ENCODE results near the gene SLC1A1.
"Not testable (repeated sequence)": the region's sequence is repeated elsewhere in the genome, so short reads cannot be mapped to it uniquely, and the experiment has no call there.

SLC1A1 gene

DNA sequence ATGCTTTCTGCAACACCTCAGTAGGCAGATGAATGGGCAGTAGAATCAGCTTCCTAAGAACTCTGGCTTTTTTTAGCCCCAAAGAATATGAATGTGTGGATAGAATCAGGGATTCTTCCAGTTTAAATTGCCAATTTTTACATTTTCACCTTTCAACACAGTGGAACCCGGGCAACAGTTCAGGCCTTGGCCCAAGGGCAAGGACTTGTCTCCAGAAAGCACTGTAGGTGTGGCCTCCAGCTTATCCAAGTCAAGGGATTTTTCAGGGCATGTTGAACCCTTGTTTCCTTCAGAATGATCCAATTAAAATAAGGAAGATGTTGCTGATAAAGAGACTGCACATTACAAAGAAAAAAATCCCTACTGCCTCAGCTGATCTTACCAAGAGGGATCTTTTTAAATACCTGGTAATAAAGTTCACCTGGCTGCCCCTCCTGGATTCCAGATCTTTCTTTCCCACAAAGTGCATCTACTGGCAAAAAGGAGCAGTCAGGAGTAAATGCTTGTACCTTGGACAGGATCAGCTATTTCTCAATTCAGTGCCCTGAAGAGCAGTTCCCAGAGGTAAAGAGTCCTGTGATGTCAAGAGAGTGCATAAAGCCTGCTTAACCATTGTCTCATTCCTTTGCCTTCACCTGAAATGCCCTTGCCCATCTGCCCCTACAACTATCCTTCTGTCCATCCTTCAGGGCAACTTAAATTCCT lies 91.7 kb downstream of the SLC1A1 start:
- DNase-seq = no peak

DNA sequence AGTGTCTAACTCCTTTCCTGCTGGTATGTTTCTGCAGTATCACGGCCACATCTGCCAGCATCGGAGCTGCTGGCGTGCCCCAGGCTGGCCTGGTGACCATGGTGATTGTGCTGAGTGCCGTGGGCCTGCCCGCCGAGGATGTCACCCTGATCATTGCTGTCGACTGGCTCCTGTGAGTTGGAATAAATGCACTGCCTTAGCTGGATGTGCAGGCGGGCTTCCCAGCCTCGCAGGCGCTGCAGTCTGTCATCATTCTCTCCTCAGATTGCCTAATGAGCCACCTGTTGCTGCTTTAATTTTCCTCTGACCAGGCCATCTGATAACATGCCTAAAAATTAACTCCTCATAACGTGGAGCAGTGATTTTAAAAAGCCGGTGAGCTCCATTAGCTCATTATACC lies 92.7 kb downstream of the SLC1A1 start:
- DNase-seq = no peak

DNA sequence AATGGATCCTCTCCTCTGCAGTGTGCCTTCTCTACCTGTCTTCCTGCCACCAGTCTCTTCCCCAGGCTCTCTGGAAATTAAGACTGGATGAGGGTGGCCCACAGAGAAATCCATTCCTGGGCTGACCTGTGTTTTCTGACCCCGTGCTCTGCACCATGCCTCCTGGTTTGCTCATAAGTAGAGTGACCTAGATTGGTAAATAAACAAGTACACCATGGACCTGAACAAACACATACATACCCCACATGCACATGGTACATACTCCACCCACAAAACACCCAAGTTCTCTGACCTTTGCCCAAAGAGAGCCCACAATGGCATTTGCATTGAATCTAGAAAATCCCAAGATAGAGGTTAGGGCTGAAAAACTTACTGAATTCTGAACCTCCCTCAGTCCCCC lies 94.4 kb downstream of the SLC1A1 start:
- no peak for DNase-seq

DNA sequence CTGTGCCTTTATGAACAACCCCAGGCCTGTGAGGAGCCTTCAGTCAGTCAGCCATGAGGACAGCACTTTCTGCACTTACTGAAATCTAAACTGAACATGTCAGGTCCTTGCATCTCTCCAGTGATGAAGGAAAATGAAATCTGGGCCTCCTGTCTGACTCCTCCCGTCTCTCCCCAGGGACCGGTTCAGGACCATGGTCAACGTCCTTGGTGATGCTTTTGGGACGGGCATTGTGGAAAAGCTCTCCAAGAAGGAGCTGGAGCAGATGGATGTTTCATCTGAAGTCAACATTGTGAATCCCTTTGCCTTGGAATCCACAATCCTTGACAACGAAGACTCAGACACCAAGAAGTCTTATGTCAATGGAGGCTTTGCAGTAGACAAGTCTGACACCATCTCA lies 94.9 kb downstream of the SLC1A1 start:
- DNase-seq = no peak

DNA sequence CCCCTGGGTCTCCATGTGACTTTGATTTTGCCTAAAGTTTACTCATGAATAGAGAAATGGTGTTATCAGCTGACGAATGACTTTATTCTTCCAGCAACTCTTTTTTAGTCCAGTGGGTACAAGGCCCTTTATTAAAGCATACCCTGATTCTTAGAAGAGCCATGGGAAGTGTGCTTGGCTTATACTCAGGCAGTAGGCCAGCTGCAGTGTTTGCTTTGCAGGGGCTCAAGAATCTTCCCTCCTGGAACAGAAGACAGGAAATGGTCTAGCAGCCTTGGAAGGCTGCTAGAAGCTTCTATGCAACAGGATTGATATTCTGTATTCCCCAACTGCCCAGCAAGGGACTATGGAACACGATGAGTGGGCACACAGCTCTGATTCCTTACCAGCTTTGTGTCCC lies 98.5 kb downstream of the SLC1A1 start:
- DNase-seq = no peak

DNA sequence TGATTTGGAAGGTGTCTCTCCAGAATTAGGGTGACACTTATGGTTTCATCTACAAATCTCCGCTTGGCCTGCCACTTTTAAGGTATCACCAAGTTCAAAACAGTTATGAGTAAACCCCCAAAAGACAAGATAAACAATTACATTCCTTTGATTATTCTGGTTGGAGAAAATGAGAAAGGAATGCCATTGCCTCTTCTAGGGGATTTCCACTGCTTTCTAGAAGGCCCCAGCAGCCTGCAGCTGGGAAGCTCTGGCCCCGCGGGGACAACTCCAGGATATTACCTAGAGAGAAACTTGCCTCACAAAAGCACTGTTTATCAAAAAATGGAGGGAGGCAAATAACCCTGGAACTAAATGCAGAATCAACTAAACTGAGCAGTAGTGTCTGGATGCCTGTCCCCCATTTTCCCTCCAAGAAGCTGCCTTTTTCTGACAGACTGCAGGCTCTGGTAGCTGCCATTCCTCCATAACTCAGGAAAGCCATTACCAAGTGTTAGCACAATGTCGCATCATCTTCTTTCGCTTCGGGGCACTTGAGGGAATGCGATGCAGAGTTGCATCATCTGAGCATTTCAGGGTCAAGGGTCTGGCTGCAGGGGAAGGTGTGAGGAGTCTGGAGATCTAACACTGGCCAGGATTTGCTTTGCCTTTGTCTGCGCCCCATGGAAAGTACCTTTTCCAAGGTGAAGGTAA lies 100.3 kb downstream of the SLC1A1 start:
- DNase-seq = no peak

DNA sequence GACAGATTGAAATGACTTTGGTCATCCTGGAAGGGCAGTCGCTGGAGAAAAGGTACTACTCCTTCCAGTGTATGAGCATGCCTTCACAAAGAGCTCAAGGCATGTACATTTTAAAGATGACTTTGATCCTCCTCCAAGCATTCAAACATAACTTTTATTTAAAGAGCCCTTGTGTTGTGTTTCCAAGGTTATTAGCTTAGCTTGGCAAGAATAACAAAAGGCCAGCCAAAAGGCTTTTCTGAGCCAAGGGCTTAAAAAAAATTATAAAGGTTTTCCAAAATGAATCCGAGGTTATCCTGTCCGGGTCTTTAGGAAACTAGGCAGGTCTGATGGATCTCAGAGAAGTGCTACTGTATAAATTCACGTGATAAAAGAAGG lies 100.8 kb downstream of the SLC1A1 start:
- no peak for DNase-seq

DNA sequence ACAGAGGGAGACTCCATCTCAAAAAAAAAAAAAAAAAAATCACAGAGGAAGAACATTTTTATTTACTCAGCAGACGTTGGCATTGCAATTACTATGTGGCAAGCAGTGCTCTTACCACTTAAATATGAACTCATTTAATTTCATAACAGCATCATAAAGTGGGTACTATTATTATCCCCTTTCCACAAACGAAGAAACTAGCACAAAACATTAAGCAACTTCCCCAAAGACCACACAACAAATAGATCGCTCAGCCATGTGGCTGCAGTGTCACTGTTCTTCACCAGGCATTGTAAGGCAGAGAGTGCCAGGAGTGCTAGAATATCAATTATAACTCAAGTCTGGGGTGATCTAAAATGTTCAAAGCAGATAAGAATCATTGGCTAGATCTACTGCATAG lies 102.0 kb downstream of the SLC1A1 start:
- DNase-seq = no peak

DNA sequence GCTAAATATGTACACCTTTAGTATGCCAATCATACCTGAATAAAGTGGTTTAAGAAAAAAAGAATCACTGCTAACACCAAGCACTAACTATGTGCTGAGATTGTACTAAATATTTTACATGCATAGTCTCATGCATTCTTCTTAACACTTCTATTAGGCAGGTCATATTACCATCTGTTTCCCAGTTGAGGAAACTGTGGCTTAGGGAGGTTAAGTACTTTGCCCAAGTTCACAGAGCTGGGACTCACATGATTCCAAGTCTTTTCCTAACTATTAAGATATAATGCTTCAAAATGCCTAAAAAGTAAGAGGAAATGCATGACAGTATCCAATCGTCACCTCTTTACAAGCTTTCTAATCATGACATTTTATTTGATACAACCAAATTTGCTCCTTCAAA lies 102.6 kb downstream of the SLC1A1 start:
- no peak for DNase-seq

DNA sequence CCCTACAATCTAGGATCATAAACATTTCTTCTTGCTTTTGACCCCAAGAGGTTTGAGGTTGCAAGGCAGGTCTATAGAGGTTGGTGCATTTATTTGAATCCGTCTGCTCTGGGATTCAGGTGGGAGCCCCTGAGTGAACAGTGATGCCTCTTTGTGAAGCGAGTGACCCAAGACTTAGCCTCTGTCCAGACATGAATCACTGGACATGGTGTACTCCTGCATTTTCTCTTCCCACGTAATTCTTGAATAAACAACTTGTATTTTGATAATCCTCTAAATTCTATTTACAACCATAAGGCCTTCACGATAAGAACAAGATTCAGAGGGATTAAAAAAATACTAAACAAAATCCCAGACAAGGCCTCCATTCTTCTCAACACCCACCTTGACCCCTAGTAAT lies 104.3 kb downstream of the SLC1A1 start:
- no peak for DNase-seq

DNA sequence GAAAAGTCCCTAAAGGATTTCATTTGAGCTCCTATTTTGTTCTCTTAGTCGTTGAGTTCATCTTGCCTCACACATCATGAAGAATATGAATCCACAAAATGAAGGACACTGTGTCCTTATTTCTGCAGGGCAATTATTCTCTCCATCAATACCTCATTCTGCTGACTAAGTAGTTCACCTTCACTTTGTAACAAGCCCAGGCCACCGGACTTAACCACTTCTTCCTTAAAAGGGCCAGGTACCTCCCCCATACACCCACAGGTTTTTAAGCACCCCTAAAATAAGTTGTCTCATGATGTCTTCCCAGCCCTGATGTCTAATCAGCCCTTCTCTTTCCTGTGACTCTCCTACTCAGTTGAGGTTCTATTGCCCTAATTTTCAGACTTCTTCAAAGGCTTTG lies 104.7 kb downstream of the SLC1A1 start:
- DNase-seq = no peak

DNA sequence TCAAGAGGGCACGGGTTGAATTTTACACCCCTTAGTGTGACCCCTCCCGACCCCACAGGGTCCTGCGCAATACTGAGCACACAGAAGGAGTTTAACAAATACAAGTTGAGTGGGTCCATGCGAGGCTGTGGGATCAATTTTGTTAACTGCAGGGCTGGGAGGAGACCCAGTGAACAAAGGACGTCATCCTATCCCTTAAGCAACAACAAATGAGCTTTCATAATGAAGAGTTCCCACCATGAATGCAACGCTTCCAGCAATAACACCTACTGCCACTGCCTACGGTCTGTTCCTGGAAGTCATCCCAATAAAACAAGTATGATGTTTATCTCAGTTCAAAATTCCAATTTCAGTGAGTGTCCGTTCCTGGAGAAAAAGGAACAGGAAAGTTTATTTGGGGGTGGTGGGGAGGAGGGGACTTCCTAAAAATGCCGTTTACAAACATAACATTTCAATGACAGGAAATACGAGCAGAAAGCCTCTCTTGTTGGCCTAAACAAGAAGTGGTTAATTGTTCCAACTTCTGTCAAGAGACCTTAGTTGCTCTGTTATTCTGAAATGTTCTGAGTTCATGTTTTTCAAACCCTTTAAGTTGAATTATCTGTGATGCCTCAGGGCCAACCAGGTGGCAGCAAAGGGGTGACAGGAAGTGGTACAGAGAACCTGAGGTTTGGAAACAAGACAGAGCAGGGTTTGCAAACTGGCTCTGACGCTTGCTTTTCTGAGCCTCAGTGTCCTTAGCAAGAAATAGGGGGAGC lies 106.1 kb downstream of the SLC1A1 start:
- DNase-seq = no peak

DNA sequence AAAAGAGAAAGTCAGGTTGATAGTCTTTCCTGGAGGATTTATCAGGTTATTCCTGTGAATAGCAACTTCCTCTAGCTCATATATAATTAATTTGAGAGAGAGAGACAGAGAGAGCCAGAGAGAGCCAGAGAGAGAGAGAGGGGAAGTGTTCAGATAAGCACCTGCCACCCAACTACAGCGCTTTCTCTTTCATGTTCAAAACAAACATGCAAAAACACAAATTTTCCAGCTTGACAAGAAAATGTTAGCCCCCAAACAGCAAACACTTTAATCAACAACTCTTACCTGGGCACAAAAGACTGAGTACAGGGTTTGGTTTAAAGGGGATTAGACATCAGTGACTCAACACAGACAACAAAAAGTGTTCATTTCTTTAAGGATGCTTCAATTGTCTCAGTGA lies 110.1 kb downstream of the SLC1A1 start:
- DNase-seq = no peak

DNA sequence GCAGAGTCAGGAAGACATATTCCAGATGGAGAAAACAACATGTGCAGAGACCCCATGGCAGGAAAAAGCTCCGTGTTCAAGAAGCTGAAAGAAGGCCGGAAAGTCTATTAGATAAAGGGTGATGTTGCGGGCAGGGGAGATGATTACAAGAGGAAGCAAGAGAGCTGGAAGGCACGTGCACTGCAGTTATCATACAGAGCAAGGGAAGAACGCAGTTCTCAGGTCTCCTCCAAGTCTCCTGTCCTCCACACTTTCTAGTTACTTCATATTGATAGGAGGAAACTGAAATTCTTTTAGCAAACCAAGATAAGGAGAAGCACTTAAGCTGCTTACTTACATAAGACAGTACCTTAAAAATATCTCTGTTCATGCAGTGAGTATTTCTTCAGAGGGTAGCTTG lies 113.6 kb downstream of the SLC1A1 start:
- no peak for DNase-seq

DNA sequence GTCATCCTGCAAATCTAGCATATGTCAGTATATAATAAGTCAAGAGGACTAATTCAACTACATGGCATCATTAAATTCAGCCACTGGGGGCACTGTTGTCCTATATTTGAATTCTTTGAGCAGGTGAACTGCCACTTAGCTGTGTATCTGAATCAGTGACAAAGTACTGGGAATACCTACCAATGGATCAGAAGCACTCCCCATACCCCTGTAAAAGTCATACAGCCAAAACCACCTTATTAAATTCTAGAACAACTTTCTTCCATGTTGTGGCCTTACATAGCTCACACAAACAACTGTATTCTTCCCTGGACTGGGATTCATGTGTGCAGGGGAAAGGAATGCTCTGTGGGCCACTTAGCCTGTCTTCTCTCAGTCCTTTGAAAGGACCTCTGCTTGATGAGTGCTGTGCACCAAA lies 114.4 kb downstream of the SLC1A1 start:
- peak; percentile 8 to 47 for DNase-seq

DNA sequence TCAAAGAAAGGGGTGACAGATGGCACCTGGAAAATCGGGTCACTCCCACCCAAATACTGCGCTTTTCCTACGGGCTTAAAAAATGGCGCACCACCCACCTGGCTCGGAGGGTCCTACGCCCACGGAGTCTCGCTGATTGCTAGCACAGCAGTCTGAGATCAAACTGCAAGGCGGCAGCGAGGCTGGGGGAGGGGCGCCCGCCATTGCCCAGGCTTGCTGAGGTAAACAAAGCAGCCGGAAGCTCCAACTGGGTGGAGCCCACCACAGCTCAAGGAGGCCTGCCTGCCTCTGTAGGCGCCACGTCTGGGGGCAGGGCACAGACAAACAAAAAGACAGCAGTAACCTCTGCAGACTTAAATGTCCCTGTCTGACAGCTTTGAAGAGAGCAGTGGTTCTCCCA lies 115.8 kb downstream of the SLC1A1 start:
- not testable (repeated sequence) for DNase-seq

DNA sequence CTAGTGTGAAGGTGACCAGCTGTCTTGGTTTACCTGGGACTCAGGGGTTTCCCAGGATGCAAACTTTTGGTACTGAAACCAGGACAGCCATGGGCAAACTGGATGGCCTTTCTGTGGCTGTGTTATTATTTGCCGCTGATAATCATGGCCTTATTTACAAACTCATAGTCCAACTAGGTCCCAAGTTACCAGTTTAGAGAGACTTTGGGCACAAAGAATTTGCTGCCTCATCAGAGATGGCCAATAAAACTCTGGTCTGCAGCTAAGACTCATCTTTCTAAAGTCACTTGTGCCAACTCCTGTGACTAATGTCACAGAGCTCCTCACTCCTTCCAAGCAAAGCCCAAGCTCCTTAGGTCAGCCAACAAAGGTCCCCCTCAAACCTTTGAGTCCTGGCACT lies 124.4 kb downstream of the SLC1A1 start:
- no peak for DNase-seq

DNA sequence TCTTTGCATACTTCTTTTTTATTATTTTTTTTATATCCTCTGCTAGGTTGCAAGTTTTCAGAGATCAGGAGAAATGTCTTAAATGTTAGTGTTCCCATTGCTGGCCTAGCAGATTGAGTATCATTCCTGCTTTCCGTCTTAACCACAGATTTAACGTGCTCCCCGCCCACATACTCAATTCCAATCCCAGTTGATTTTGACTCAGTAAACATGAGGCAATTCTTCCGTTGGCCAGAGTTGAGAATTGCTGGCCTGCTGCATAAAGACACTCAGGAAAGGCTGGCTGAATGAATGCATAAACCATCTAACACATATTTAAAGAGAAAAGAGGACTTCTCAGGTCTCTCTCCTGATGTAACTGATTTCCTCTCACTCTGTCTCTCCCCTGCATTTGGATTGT lies 125.0 kb downstream of the SLC1A1 start:
- DNase-seq = no peak

DNA sequence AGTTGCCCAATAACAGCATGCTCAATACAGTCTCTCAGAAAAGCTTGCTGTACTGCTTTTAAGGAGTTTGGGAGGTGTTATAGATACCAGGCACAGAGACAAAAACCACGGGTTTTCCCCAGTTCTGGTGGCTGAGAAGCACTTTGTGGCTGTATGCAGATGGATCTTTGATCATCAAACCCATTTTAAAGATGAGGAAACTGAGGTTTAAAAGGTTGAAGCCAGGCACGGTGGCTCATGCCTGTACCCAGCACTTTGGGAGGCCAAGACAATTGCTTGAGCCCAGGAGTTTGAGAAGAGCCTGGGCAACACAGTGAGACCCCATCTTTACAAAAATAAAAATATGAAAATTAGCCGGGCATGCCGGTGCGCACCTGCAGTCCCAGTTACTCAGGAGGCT lies 125.5 kb downstream of the SLC1A1 start:
- DNase-seq = no peak

DNA sequence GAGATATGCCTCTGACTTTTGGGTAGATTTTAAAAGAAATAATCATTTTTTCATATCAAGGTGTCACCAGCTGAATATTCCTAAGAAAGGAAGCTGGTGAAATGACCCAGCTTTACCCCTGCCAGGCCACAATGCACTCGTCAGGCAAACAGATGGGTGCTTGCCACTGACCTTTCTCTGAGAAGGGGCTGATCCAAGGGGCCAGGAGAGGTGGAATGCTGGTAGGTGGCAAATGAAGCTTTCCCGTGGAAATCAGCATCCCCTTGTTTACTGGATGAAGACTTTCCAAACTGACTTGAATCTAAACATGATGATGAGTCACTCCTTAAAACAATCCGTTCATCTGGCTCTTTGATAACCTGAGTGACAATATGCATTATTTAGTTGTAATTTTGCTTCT lies 127.5 kb downstream of the SLC1A1 start:
- no peak for DNase-seq

DNA sequence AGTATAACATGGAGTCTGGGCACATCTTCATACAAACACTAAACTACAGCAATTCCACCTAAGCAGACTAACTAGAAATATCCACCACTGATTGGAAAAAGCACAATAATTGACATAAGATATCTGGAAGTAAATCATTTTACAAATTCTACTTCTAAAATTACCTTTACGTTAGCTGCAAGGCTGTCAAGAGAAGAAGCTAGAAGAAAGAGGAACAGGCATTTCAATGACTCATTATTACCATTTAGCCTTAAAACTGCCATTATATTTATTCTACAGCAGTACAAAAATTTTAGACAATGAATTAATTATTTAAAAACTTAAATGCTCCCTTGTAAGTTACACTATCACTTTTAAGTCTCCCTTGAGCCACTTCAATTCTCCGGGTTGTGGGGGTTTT lies 128.4 kb downstream of the SLC1A1 start:
- no peak for DNase-seq

DNA sequence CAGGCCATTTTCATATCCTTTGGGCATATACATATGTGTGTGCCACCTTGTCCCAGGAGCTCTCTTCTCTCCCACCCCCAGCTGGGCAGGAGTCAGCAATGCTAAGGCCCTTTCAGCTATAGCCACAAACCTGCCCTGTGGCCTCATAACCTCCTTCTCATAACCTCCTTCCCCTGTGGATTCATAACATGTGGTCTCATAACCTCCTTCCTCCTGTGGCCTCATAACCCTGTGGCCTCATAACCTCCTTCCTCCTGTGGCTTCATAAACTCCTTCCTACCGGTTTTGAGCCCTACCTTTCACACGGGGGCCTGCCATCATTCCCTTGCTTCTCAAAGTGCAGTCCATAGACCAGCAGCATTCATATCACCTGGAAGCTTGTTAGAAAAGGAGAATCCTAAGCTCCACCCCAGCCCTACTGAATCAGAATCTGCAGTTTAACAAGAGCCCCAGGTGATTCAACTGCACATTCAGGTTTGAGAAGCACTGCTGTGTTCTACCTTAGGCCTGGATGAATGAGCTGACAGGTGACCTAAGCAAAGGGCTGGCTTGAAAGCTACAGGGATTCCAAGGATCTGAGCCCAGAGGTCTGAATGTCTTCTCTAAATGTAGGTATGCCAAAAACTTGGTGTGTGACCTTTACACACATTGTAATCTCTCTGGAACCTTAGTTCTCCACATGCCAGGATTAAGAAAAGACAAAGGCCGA lies 129.9 kb downstream of the SLC1A1 start:
- DNase-seq = no peak

DNA sequence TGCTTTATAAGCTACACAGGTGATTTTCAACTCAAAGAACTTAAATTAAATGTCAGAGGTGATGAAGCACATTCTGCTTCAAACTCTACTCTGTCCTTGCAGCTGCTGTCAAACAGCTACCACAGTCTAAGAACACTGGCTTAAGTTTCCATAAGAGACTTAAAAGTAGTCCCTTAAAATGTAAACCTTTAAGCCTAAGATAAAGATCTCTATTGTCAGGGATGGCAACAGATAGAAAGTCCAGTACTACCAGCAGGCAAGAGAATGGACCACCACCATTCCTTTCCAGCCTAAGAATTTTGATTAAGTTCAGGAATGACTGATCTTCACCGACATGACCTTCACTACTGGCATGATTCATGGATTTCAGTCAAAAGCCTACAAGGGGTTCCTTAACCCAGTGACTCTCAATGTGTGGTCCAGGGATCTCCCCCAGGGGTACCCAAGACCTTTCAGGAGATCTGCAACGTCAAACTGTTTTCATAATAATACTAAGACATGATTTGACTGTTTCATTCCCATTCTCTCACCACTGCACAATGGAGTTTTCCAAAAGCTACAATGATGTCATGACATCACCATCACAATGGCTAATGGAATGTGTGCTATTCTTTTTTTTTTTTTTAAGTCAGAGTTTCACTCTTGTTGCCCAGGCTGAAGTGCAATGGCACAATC lies 130.8 kb downstream of the SLC1A1 start:
- no peak for DNase-seq

Data from SHP77 (cell line).